HG03460 (cell line): Measurements from ENCODE around the gene WFIKKN1.

Experiments
- ATAC-seq: cut with Tn5 transposase; IDR thresholded peaks from one replicate; pipeline ENCODE4 v1.9.1; 2021; ENCODE audit not compliant: unreplicated experiment

The WFIKKN1 gene

DNA sequence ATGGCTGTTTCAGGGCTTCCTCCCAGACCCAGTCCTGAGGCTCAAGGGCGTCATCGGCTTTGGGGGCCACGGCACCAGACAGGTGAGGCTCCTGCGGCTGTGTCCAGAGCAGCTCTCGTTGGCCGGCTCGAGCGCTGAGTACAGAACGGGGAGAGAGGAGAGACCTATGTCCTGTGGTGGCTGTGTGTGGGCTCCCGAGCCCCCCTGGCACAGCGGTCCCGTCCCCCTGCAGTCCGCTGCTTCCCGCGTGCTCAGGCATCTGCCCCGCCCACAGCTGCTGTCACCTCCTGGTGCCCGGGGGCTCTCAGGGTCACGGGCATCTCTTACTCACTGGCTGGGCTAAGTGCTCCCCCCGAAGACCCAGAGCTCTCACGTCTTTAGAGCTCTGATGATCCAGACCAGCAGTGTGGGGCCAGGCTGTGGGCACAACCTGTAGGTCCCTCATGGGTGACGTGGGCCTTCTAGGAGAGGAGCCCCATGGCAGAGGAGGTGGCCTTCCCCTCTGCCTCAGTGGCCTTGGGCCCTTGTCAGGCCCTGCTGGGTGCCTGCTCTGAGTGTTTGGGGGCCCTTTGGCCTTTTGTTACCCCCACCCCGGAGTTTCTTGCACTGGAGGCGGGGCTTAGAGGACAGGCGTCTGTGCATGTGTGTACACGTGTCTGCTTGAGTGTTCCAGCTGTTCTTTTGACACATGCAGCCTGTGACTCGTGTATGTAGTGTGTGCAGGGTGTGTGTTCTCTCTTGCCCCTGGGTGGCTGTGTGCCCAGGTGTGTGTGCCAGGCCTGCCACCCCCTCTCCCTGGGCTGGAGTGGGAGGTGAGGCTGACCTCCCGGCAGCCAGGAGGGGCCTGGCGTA lies 21.9 kb downstream of the WFIKKN1 start:
- no peak for ATAC-seq

DNA sequence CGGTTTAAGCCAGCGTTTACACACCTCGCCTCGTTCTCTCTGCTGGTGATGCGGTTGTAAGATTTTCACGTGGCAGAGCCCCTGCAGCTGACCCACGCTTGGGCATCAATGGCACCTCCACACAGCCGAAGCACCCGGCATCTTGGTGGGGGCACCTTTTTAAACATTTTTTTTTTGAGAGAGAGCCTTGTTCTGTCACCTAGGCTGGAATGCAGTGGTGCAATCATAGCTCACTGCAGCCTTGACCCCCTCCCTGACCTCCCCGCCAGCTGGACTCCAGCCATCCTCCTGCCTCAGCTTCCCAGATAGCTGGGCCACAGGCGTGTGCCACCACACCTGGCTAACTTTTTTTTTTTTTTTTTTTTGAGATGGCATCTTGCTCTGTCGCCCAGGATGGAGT lies 23.2 kb downstream of the WFIKKN1 start:
- no peak for ATAC-seq

DNA sequence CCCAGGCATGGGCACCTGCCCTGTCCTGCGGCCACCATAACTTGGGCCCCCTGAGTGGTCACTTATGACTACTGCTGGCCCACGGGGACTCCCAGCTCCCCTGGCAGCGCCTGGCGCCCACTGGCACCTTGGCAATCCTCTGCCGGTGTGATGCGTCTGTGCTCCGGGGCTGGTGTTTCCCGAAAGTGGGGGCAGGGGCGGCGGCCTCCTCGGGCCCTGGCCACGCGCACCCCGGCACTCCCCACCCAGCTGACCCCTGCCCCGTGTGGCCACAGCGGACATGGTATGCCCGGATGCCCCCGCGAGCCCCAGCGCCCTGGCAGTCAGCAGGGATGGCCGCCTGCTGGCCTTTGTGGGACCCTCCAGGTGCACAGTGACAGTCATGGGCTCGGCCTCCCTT lies 26.7 kb downstream of the WFIKKN1 start:
- ATAC-seq, result no peak

DNA sequence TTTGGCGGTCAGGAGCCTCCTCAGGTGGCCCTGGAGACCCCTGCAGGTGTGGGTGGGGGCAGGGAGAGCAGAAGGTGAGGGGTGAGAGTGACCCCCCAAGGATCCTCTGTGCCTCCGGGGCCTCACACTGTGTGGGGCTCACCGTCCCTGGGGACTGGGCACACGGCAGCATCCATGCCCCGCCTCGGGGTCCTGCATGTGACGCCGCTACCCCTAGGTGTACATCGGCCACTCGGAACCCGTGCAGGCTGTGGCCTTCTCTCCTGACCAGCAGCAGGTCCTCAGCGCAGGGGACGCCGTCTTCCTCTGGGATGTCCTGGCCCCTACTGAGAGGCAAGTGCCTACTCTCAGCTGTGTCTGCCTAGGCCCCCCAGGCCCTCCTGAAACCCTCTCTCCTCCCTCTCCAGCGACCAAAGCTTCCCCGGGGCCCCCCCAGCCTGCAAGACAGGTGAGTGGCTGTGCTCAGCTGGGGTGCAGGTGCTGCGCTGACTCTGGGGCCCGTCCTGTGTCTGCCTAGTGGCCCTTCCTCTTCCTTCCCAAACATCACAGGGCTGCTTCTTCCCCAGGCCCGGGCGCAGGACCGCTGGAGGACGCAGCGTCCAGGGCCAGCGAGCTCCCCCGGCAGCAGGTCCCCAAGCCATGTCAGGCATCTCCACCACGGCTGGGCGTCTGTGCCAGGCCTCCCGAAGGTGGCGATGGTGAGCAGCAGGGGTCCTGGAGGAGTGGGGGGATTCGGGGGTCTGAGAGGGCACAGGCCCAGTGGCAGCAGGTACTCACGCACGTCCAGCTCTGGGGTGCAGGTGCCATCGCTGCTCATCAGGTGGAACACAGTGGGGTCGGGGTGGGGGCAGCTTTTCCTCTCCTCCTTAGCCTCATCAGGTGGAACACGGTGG lies 28.1 kb downstream of the WFIKKN1 start:
- no peak for ATAC-seq

DNA sequence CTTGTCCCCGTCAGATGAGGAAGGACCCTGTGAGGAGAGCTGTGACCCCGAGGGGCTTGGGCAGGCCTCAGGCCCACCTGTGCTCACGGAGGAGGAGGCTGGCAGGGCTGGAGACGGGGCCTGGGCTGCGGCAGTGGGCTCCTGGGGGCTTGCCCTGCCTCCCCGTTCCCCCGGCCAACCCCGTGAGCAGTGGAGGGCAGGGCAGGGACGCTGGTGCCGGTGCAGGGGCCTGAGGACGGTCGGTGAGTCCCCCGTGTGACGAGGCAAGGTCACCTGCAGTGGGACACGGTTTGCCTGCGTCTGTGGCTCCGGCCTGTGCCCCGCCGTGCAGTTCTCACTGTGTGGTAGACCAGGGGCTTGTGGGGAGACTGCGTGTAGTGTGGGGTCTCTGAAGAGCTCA lies 28.8 kb downstream of the WFIKKN1 start:
- no peak for ATAC-seq

DNA sequence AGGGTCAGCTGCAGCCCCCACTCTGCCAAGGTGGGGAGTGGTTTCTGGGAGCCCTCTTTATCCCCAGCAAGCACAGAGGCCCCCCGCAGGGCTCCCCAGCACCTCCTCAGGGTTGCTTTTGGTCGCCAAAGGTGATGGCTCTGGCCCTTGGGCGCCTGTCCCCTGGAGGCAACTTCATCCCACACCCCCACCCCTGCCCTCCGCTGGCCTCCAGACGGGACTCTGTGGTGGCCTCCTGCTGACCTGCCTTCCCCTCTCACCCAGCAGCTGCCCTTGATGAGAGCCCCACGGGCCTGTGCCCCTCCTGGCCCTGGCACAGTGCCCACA lies 29.3 kb downstream of the WFIKKN1 start:
- no peak for ATAC-seq

DNA sequence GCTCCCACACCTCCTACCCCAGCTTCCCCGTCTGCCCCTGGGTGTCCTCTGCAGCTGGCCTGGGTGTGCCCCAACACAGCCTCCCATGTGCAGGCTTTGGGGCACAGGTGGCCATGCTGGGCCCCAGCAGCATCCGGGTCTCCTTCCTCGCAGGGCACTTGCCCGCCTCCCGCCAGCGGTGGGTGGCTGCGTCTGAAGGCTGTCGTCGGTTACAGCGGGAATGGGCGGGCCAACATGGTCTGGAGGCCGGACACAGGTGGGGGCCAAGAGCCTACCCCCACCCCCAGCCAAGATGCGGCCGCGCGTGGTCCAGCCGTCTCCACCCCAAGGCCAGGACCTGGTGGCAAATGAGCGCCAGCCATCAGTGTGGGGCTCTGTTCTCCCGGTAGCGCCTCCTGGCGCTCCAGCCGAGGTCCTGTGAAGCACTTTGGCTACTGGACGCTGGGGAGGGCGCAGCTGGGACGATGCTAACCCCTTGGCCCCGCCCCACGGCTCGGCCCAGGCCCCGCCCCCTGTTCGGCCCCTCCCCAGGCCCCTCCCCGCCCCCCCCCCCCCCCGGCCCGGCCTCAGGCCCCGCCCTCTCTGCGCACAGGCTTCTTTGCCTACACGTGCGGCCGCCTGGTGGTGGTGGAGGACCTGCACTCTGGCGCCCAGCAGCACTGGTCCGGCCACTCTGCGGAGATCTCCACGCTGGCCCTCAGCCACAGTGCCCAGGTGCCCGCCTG lies 29.8 kb downstream of the WFIKKN1 start:
- ATAC-seq, result peak; percentile 54

DNA sequence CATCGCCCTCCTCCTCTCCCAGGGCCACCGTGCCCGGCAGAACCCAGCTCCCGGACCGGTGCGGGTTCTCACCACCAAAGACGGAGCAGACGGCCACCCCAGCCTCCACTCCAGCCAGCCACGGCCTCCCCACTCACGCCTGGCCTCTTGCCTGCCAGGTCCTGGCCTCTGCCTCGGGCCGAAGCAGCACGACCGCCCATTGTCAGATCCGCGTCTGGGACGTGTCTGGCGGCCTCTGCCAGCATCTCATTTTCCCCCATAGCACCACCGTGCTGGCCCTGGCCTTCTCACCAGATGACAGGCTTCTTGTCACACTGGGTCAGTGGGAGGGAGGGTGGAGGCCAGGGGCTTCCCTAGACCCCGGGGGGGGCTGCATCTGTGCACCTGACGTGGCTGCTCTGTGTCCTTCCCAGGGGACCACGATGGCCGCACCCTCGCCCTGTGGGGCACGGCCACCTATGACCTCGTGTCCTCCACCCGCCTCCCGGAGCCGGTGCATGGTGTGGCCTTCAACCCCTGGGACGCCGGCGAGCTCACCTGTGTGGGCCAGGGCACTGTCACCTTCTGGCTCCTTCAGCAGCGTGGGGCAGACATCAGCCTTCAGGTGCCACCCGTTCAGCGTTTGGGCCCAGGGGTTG lies 30.5 kb downstream of the WFIKKN1 start:
- ATAC-seq, result no peak

DNA sequence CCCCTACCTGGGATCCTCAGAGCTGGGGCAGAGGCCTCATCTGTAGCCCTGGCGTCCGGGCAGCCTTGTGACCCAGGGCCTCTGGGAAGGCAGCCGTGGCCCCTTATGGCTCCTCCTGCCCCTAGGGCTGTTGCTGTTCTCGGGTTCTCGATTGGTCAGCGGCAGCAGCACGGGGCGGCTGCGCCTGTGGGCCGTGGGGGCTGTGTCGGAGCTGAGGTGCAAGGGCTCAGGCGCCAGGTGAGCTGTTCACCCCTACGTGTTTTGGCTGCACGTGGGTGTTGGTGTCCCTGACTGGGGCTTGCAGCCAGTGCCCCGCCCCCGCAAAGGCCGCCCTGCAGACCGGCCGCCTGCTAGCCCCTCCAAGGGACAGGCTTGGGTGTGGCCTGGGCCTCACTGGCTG lies 31.3 kb downstream of the WFIKKN1 start:
- no peak for ATAC-seq

DNA sequence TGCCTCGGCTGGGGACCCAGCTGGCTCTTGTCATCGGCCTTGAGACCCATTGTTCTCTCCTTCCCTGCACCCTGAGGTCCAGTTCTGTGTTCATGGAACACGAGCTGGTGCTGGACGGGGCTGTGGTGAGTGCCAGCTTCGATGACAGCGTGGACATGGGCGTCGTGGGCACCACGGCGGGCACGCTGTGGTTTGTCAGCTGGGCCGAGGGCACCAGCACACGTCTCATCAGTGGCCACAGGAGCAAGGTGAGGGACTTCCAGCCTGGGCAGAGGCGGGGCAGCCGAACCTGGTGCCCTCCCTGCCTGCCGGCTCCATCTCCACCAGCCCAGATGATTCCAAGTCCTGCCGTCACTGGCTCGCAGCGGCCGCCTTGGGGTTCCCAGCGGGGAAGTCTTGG lies 31.8 kb downstream of the WFIKKN1 start:
- no peak for ATAC-seq

DNA sequence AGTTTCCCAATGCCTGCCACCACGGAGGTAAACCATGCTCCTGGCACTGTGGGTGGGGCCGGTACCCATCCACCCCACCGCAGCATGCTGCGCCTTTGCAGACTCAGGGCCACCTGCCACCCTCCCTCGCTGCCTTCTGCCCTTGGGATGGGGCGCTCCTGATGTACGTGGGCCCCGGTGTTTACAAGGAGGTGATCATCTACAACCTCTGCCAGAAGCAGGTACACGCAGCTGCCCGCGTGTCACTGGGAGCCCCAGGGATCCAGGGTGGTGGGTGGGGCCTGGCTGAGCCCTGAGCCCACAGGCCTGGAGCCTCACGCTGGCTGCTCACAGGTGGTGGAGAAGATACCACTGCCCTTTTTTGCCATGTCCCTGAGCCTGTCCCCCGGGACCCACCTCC lies 35.8 kb downstream of the WFIKKN1 start:
- ATAC-seq, result no peak

DNA sequence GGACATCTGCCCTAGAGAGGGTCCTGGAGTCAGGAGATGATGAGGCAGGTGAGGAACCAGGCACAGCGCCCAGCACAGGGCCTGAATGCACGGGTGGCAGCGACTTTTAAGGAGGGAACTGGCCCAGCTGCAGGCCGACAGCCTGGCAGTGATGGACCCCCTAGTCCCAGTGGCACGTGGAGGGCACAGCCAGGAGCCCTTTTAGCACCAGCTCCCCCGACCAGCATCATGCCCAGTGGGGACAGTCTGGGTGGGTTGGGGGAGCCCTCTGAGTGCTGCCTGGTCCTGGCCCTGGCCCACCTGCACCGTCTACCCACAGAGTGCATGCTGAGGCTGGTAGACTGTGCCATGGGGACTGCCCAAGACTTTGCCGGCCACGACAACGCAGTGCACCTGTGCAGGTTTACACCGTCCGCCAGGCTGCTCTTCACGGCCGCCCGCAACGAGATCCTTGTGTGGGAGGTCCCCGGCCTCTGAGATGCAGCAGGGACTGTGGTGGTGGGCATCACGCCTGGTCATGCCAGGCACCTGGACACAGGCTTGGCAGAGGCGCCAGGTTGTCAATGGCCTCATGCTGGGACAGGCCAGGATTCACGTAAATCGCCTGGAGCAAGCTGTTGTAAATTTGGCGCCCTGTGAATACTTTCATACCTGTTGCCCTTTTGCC lies 36.5 kb downstream of the WFIKKN1 start:
- no peak for ATAC-seq

DNA sequence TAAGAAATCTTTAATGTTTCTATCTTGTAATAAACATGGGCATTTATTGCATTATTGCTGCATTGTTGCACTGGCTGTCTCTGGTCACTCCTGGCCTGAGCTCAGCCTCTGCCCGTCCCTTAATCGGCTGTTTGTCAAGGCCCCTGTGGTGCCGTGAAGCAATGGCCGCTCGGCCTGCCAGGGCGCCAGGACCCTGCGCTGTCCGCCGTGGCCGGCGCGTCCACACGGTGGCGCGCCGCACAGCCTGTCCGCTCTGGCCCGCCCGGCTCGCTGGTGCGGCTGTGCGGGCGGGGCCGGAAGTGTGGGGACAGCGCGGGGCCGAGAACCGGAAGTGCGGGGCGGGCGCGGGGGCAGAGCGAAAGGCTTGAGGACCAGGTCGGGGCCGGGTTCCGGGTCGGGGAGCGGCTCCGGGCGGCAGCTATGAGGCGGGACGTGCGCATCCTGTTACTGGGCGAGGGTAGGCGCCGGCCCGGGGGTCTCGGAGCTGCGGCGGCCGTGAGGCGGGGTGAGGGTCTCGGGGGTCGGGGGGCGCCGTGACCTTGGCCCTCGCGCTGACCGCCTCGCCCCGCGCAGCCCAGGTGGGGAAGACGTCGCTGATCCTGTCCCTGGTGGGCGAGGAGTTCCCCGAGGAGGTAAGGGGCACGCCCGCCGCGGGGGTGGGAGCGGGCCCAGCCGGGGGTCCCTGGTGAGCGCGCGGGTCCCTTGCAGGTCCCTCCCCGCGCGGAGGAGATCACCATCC lies 37.2 kb downstream of the WFIKKN1 start, which contains the start of gene RHOT2:
TSS of gene RHOT2 (plus strand) at position 353 of the 739 bp plus-strand sequence. CDS start at position 421, 68 bp downstream.
- peak; percentile 83 for ATAC-seq

DNA sequence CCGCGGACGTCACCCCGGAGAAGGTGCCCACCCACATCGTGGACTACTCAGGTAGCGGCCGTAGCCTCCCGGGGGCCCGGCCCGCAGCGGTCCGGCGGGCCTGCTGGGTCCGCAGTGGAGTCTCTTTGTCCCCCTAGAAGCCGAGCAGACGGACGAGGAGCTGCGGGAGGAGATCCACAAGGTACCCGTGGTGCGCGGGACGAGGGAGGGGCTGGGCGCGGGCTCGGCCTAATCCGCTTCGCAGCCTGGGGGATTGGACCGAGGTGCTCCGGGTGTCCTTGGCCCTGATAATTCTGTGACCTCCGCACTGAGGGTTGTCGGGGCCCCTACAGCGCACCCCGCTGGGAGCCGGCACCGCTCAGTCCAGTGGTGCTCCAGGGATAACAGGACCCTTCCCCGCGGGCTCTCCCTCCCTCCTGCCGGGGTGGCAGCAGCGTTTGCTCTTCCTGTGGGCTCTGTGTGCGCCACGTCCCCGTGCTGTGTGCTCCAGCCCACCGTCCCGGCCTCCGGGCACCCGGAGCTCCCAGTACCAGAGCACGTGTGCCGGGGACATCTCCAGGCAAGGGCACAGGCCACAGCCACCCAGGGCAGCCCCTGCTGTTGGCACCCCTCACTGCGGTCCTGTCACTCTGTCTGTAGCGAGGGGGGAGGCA lies 37.9 kb downstream of the WFIKKN1 start:
- no peak for ATAC-seq

DNA sequence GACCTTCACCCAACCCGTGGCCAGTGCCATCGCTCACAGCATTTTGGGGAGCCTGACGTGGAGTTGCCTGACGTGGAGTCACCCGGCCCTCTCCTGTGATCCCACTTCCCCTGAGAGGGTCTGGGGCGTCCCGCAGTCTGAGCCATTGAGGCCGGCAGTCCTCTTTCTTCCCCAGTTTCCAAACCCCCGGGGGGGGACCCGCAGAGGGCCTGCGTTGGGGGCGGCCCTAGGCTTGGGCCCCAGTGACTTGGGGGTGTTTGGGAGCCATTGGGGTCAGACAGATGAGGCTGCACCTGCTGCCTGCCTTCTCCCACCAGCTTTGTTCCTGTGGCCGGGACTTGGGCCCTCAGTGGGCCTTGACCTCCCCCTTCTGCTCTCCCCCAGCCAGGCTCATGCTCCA lies 38.9 kb downstream of the WFIKKN1 start:
- ATAC-seq, result no peak

DNA sequence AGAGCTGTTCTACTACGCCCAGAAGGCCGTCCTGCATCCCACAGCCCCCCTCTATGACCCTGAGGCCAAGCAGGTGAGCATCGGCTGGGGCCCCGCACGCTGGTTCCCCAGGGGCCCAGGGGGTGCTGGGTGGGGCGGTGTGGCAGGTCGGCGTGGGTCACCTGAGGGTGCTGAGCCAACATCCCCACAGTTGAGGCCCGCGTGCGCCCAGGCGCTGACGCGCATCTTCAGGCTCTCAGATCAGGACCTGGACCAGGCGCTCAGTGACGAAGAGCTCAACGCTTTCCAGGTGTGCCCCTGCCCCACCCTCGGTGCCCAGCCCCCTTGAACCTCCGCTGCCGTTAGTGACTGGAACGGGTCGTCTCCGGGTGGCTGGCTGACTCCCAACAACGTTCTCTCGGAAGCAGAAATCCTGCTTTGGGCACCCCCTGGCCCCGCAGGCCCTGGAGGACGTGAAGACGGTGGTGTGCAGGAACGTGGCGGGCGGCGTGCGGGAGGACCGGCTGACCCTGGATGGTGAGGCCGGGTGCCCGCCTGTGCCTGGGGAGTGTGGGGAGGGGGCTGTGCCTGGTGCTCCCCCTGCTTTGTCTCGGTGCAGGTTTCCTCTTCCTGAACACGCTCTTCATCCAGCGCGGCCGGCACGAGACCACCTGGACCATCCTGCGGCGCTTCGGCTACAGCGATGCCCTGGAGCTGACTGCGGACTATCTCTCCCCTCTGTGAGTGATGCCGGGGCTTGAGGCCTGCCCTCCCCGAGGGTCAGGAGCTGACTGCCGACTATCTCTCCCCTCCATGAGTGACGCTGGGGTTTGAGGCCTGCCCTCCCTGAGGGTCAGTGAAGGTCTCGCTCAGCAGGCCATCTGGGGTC lies 39.9 kb downstream of the WFIKKN1 start:
- no peak for ATAC-seq

DNA sequence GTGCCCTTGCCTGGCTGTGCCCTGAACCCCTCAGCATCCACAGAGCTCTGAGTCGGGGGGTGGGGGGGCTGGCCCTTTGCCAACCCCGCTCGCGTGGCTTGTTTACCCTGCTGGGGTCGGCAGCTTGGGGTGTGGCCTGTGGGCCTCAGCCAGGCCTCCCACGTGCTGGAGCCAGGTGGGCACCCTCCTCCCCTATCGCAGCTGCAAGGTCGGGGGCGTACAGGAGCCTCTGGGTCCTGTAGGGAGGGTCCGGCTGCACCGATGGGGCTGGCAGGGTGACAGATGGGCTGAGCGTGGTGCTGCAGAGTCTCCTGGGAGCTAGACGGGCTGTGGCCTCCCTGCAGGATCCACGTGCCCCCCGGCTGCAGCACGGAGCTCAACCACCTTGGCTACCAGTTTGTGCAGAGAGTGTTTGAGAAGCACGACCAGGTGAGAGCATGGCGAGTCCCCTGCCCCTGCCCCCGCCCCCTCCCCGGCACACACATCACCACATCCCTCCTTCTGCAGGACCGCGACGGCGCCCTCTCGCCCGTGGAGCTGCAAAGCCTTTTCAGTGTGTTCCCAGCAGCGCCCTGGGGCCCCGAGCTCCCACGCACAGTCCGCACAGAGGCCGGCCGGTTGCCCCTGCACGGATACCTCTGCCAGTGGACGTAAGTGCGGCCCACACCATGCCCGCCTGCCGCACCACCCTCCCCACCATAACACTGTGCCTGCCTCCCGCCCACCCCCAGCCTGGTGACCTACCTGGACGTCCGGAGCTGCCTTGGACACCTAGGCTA lies 40.8 kb downstream of the WFIKKN1 start:
- ATAC-seq, result no peak

DNA sequence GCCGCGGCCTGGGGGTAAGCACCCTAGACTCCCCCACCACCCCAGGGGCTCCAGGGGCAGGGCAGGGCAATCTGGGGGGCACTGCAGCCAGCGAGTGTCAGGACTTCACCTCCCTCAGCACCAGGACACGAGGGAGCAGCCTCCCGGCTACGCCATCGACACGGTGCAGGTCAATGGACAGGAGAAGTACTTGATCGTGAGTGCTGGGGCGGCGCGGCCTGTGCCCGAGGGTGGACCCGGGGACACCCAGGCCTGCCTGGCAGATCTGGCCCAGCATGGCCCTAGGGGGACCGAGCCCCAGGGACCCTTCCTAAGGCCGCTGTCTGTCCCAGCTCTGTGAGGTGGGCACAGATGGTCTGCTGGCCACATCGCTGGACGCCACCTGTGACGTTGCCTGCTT lies 41.6 kb downstream of the WFIKKN1 start:
- no peak for ATAC-seq
